GM12891 (cell line): ENCODE data around the gene PALM.

Experiments used
- DNase-seq: peaks from one replicate; pipeline ENCODE4 v3.0.0; 2011; ENCODE audit warnings: low spot score; ENCODE audit not compliant: insufficient read length
- FAIRE-seq: peaks from 2 replicates; lab custom pipeline; 2011; peaks lifted over from hg19 to GRCh38; lab: Jason Lieb, UNC
- PAX5 ChIP-seq: IDR thresholded peaks from 2 replicates; pipeline ENCODE4 v1.6.1; 2011; ENCODE audit warnings: low read length, moderate library complexity, mild to moderate bottlenecking; ENCODE audit not compliant: insufficient read depth, severe bottlenecking
- POLR2A ChIP-seq: IDR thresholded peaks from 2 replicates; pipeline ENCODE4 v1.6.1; 2011; ENCODE audit warnings: low read depth, low read length, control low read depth
- POLR2AphosphoS5 ChIP-seq: IDR thresholded peaks from 2 replicates; pipeline ENCODE4 v1.6.1; 2011; ENCODE audit warnings: low read depth, low read length, control low read depth
- POU2F2 ChIP-seq: IDR thresholded peaks from 2 replicates; pipeline ENCODE4 v1.6.1; 2011; ENCODE audit warnings: low read depth, mild to moderate bottlenecking, control low read depth, low read length, moderate library complexity
- SPI1 ChIP-seq: IDR thresholded peaks from 2 replicates; pipeline ENCODE4 v1.6.1; 2011; ENCODE audit warnings: low read depth, low read length, control low read depth
- TAF1 ChIP-seq: IDR thresholded peaks from 2 replicates; pipeline ENCODE4 v1.6.1; 2011; ENCODE audit warnings: low read depth, low read length, control low read depth

Gene PALM

DNA sequence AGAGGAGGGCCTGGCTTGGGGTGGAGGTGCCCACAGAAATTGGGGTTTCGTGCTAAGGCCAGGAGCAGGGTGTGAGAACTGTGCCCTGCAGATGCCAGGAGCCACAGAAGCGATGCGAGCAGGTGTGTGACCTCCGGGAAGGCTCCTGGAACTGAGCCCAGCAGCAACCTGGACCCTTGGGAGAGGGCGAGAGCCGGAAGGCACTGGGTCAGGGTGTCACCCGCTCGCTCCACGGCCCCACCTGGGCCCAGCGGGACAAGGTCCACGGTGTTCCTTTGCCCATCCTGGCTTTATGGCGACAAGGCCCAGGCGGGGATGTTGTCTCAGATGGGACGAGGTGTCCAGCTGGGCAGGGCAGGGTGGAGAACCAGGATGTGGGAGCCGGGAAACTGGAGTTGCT, 46.3 kb downstream of the PALM start:
- FAIRE-seq (no peak), DNase-seq (no peak)
- TF ChIP-seq SPI1 = no peak

DNA sequence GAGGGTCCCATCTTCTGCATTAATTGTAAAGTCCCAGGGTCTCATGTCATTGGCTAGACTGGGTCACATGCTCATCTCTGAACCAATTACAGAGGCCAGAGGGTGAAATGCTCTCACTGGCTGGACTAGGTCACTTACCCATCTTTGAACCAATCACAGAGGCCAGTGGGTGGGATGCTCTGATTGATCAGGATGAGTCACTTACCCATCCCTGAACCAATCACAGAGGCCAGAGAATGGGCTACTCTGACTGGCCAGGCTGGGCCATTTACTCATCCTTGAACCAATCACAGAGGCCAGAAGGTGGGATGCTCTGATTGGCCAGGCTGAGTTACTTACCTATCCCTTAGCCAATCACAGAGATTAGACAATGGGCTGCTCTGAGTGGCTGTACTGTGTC, 47.5 kb downstream of the PALM start:
- TF ChIP-seq POU2F2 = no peak
- TF ChIP-seq SPI1 = no peak
- TF ChIP-seq PAX5 = no peak
- no peak for TF ChIP-seq POLR2A
- no peak for TF ChIP-seq TAF1
- no peak for TF ChIP-seq POLR2AphosphoS5
- no peak for FAIRE-seq
- no peak for DNase-seq

DNA sequence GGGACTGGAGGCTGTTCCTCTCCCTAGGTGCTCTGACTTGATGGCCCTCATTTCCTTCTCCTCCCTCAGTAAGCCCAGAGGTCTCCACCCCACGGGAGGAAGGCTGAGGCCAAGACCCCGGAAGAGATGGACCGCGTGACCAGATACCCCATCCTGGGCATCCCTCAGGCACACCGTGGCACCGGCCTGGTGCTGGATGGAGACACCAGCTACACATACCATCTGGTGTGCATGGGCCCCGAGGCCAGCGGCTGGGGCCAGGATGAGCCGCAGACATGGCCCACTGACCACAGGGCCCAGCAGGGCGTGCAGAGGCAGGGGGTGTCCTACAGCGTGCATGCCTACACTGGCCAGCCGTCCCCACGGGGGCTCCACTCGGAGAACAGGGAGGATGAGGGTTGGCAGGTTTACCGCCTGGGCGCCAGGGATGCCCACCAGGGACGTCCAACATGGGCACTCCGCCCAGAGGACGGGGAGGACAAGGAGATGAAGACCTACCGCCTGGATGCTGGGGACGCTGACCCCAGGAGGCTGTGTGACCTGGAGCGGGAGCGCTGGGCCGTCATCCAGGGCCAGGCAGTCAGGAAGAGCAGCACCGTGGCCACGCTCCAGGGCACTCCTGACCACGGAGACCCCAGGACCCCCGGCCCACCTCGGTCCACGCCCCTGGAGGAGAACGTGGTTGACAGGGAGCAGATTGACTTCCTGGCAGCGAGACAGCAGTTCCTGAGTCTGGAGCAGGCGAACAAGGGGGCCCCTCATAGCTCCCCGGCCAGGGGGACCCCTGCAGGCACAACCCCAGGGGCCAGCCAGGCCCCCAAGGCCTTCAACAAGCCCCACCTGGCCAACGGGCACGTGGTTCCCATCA, 48.3 kb downstream of the PALM start:
- DNase-seq (no peak), FAIRE-seq (no peak)
- TF ChIP-seq POLR2A = no peak
- no peak for TF ChIP-seq POU2F2
- no peak for TF ChIP-seq POLR2AphosphoS5
- TF ChIP-seq PAX5 = no peak
- TF ChIP-seq TAF1 = no peak
- TF ChIP-seq SPI1 = no peak

DNA sequence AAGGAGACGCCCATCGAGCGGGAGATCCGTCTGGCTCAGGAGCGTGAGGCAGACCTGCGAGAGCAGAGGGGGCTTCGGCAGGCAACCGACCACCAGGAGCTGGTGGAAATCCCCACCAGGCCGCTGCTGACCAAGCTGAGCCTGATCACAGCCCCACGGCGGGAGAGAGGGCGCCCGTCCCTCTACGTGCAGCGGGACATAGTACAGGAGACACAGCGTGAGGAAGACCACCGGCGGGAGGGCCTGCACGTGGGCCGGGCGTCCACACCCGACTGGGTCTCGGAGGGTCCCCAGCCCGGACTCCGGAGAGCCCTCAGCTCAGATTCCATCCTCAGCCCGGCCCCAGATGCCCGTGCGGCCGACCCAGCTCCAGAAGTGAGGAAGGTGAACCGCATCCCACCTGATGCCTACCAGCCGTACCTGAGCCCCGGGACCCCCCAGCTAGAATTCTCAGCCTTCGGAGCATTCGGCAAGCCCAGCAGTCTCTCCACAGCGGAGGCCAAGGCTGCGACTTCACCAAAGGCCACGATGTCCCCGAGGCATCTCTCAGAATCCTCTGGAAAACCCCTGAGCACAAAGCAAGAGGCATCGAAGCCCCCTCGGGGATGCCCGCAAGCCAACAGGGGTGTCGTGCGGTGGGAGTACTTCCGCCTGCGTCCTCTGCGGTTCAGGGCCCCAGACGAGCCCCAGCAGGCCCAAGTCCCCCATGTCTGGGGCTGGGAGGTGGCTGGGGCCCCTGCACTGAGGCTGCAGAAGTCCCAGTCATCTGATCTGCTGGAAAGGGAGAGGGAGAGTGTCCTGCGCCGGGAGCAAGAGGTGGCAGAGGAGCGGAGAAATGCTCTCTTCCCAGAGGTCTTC, 49.3 kb downstream of the PALM start:
- DNase-seq = no peak
- FAIRE-seq = no peak
- no peak for TF ChIP-seq POLR2AphosphoS5
- TF ChIP-seq POLR2A = no peak
- no peak for TF ChIP-seq TAF1
- TF ChIP-seq PAX5 = no peak
- TF ChIP-seq SPI1 = no peak
- TF ChIP-seq POU2F2 = no peak

DNA sequence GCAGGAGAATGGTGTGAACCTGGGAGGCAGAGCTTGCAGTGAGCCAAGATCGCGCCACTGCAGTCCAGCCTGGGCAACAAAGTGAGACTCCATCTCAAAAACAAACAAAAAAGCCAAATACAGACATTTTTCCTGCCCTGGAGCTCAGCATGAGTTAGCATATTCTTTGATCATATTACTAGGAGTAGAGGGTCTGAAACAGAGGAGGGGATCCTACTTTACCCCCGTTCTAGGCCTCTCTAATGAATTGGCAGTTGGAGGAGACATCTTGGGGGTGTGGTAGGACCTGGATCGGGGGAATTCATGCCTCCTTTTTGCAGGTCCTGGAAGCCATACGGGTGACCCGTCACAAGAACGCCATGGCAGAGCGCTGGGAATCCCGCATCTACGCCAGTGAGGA, 54.4 kb downstream of the PALM start:
- no peak for DNase-seq
- no peak for TF ChIP-seq POLR2AphosphoS5
- no peak for TF ChIP-seq POU2F2
- no peak for TF ChIP-seq POLR2A
- no peak for TF ChIP-seq PAX5
- TF ChIP-seq TAF1 = no peak
- no peak for FAIRE-seq

DNA sequence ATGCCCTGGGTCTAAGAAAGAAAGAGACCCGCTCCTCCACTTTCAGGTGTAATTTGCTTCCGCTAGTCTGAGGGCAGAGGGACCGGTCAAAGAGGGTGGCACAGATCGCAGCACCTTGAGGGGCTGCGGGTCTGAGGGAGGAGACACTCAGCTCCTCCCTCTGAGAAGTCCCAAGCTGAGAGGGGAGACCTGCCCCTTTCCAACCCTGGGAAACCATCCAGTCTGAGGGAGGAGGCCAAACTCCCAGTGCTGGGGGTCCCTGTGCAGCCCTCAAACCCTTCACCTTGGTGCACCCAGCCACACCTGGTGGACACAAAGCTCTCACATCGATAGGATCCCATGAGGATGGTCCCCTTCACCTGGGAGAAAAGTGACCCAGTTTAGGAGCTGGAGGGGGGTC, 55.1 kb downstream of the PALM start:
- DNase-seq (no peak), FAIRE-seq (no peak)
- no peak for TF ChIP-seq TAF1
- TF ChIP-seq POU2F2 = no peak
- no peak for TF ChIP-seq PAX5
- no peak for TF ChIP-seq SPI1
- no peak for TF ChIP-seq POLR2A
- TF ChIP-seq POLR2AphosphoS5 = no peak

DNA sequence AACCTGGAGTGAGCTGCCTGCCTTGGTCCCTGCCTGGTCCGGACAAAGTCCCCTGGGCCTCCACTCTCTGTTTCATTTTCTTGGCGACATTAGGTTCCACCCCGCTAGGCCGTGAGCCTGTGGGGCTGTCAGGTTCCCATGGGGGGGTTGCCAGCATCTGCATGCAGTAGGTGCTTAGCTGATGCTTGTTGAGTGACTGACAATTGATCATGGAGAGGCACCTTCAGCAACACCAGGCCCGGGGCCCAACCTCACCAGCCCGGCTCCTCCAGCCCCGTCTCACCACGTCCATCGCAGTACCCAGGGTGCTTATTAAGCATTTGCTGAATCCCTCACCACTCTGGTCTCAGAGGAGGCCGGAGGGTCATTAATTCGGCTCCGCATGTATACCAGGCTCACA, 55.6 kb downstream of the PALM start:
- FAIRE-seq (no peak), DNase-seq (no peak)
- TF ChIP-seq POU2F2 = no peak

DNA sequence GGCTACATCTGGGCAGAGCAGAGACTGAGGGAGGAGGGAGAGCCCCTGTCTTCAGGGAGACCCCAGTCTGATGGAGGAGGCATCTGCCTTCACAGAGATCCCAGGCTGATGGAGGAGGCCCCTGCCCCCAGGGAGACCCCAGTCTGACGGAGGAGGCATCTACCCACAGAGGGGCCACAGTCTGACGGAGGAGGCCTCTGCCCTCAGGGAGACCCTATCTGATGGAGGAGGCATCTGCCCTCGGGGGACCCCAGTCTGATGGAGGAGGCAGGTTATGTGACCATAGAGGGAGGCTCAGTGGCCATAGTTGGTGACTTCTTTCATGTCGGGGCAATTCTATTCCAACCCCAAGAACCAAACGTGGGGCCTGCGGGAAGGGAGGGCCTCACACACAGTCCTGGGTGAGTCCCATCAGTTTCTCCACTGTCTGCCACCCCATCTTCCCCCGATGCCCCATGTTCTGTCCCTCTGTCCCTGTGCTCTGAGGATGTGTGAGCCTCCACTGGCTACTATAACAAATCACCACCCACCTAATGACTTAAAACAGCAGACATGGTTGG, 56.5 kb downstream of the PALM start:
- TF ChIP-seq TAF1 = no peak
- TF ChIP-seq POU2F2 = no peak
- TF ChIP-seq POLR2AphosphoS5 = no peak
- TF ChIP-seq POLR2A = no peak
- TF ChIP-seq SPI1 = no peak
- no peak for FAIRE-seq

DNA sequence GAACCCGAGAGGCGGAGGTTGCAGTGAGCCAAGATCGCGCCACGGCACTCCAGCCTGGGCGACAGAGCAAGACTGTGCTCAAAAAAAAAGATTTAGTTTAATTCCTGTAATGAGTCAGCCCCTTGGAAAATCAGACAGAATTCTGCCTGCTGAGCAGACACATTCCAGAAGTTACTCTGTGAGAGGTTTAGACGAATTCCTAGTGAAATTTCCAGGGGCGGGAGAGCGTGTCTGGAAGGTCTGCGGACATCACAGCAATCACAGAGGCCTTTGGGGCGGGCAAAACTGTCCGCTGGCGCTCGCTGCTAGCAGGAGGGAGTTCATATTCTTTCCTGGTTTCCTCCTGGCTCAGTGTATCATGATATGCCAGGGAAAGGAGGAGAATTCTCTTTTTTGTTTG, 59.7 kb downstream of the PALM start:
- no peak for FAIRE-seq
- TF ChIP-seq SPI1 (no peak), POLR2AphosphoS5 (no peak), TAF1 (no peak), POLR2A (no peak), POU2F2 (no peak), PAX5 (no peak)
- DNase-seq = no peak

More for the DNA sequence above, 56.5 kb downstream of the PALM start:
- no peak for DNase-seq

DNA sequence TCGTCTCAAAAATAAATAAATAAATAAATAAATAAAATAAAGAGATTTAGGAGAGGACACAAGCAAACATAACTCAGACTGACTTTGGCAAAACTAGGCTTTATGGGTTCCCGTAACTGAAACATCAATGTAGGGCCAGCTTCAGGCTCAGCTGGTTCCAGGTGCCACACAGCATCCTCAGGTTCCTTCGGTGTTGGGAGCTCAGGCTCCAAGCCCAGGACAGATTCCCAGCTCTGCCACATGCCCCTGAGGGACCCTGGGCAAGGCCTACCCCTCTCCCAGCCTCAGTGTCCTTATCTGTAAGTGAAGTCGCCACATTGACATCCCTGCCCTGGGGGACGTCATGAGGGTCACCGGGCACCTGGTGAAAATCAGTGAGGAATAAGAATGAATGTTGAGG, 60.9 kb downstream of the PALM start:
- FAIRE-seq (no peak), DNase-seq (no peak)

More for the DNA sequence above, 60.9 kb downstream of the PALM start:
- TF ChIP-seq POLR2AphosphoS5 (no peak), PAX5 (no peak), POU2F2 (no peak), POLR2A (no peak), TAF1 (no peak), SPI1 (no peak)
